Measurements from ENCODE around the gene TRIM71. TPM values are rescaled to one million over a fixed set of nuclear protein-coding genes. Genes with fewer than 3 reads are reported as not detected.

TRIM71 gene
- total RNA-seq, 1 donor from 2014 or later: 106 TPM

DNA sequence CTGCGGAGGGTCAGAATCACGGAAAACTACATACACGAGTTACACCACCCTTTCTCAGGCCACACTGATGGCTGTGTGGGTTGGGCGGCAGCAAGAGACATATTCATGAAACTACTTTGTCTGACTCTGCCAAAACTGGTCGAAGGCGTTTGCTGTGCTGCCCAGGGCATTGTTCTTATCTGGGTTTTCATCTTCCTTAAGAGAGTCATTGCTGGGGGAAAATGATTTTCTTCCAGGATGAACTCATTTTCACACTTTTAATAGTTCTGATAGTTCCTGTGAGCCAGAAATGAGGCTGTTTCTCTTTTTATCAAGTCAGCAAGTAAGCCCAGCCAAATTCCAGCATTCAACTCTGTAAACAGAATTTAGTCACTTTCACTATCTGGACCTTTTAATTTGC lies 47.6 kb downstream of the TRIM71 start:
- H3K4me3 ChIP-seq: no peak overlapping the region
- peaks cover 8% of the 10 kb centered on the region for H3K27me3 Mint-ChIP-seq (ENCODE audit: insufficient read depth, low read depth)
- peaks cover 2% of the 10 kb centered on the region for H3K36me3 Mint-ChIP-seq
- TF ChIP-seq, protein P1, sequence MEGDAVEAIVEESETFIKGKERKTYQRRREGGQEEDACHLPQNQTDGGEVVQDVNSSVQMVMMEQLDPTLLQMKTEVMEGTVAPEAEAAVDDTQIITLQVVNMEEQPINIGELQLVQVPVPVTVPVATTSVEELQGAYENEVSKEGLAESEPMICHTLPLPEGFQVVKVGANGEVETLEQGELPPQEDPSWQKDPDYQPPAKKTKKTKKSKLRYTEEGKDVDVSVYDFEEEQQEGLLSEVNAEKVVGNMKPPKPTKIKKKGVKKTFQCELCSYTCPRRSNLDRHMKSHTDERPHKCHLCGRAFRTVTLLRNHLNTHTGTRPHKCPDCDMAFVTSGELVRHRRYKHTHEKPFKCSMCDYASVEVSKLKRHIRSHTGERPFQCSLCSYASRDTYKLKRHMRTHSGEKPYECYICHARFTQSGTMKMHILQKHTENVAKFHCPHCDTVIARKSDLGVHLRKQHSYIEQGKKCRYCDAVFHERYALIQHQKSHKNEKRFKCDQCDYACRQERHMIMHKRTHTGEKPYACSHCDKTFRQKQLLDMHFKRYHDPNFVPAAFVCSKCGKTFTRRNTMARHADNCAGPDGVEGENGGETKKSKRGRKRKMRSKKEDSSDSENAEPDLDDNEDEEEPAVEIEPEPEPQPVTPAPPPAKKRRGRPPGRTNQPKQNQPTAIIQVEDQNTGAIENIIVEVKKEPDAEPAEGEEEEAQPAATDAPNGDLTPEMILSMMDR (IDR thresholded peaks at IDR 0.05): no peak
- TF ChIP-seq EZH2 (IDR thresholded peaks at IDR 0.05) (no peak), EZH2phosphoT487 (IDR thresholded peaks at IDR 0.05) (no peak)
- H3K4me2 ChIP-seq: no peak overlapping the region
- no peaks in the 10 kb centered on the region for H3K36me3 ChIP-seq
- H4K20me1 ChIP-seq (ENCODE audit: low read depth): peaks cover 97% of the 10 kb centered on the region
- peaks cover 82% of the 10 kb centered on the region for H3F3A ChIP-seq (ENCODE audit: low read depth)
- H3K9me3 ChIP-seq (ENCODE audit: low read depth): no peaks in the 10 kb centered on the region
- peak overlapping the region; percentile 5 for H3K27ac ChIP-seq
- no peaks in the 10 kb centered on the region for H3K27me3 ChIP-seq
- no peak for DNase-seq (ENCODE audit: low spot score)
- no peak overlapping the region for H3K9ac ChIP-seq
- no peak overlapping the region for H2AFZ ChIP-seq (replicated peaks)
- peak overlapping the region; percentile 87 for H3K27ac Mint-ChIP-seq
- peaks cover 99% of the 10 kb centered on the region for H3K79me2 ChIP-seq (ENCODE audit: low read depth)
- H3K4me3 Mint-ChIP-seq: no peak overlapping the region
- no peaks in the 10 kb centered on the region for H3K9me3 Mint-ChIP-seq
- H3K4me1 ChIP-seq: peaks cover 87% of the 10 kb centered on the region
- peaks cover 85% of the 10 kb centered on the region for H3K4me1 Mint-ChIP-seq

DNA sequence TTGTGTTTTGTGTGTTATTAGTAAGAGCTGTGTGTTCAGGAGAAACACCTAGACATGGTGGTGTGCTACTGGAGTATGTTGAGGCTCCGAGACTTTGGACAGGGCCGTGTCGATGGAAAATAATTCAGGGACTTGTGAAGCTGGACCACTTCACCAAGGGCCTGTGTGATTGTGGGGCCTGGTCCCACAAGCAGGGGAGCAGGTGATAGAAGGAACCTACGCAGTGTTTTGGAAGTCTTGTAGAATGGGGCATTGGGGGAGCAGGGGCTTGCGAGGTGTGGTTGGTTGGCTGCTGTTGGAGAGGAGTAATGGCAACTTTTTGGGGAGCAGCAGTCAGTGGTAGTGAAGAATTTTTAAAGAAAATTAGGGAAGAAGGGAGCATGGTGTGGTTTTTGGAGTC lies 48.7 kb downstream of the TRIM71 start:
- Histone ChIP-seq H2AFZ (replicated peaks) (no peak overlapping the region), H3K4me1 (peaks cover 90% of the 10 kb centered on the region), H3K9ac (no peak overlapping the region), H3K79me2 (ENCODE audit: low read depth) (peaks cover 99% of the 10 kb centered on the region), H3K27ac (peak overlapping the region; percentile 97), H3K4me3 (no peak overlapping the region), H3K27me3 (no peaks in the 10 kb centered on the region), H3K36me3 (no peaks in the 10 kb centered on the region), H3K4me2 (no peak overlapping the region), H3F3A (ENCODE audit: low read depth) (peaks cover 88% of the 10 kb centered on the region), H4K20me1 (ENCODE audit: low read depth) (peaks cover 97% of the 10 kb centered on the region), H3K9me3 (ENCODE audit: low read depth) (no peaks in the 10 kb centered on the region)
- Mint-ChIP-seq H3K4me3 (no peak overlapping the region), H3K27ac (no peak overlapping the region), H3K4me1 (peaks cover 94% of the 10 kb centered on the region), H3K9me3 (no peaks in the 10 kb centered on the region), H3K36me3 (peaks cover under 1% of the 10 kb centered on the region), H3K27me3 (ENCODE audit: insufficient read depth, low read depth) (peaks cover 8% of the 10 kb centered on the region)
- no peak for DNase-seq (ENCODE audit: low spot score)
- TF ChIP-seq, protein P1 (IDR thresholded peaks at IDR 0.05): no peak
- no peak for TF ChIP-seq EZH2 (IDR thresholded peaks at IDR 0.05)
- no peak for TF ChIP-seq EZH2phosphoT487 (IDR thresholded peaks at IDR 0.05)

DNA sequence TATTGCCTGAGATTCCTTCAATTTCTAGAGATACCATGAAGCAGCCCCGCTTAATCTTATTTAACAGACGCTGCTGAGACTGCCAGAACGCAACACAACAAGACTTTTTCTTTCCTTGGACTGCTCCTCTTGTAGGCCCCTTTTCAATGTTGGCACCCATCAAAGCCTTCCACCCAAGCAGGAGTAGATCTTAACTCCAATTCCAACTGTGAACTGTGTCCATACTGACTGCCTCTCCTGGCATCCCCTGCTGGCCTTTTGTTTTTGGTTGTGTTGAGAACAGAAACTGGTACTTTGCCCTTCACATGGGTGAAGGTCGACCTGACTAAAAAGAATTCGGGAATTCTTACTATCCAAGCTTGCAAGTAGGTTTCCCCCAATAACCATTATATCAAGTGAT lies 50.2 kb downstream of the TRIM71 start:
- Mint-ChIP-seq H3K4me1 (peaks cover 92% of the 10 kb centered on the region), H3K27me3 (ENCODE audit: insufficient read depth, low read depth) (peaks cover 6% of the 10 kb centered on the region), H3K36me3 (no peaks in the 10 kb centered on the region), H3K9me3 (no peaks in the 10 kb centered on the region), H3K4me3 (no peak overlapping the region), H3K27ac (peak overlapping the region; percentile 54)
- no peaks in the 10 kb centered on the region for H3K9me3 ChIP-seq (ENCODE audit: low read depth)
- DNase-seq (ENCODE audit: low spot score): no peak
- H2AFZ ChIP-seq (replicated peaks): no peak overlapping the region
- H3K4me1 ChIP-seq: peaks cover 90% of the 10 kb centered on the region
- H3K36me3 ChIP-seq: no peaks in the 10 kb centered on the region
- H3F3A ChIP-seq (ENCODE audit: low read depth): peaks cover 77% of the 10 kb centered on the region
- peaks cover 97% of the 10 kb centered on the region for H4K20me1 ChIP-seq (ENCODE audit: low read depth)
- no peaks in the 10 kb centered on the region for H3K27me3 ChIP-seq
- H3K79me2 ChIP-seq (ENCODE audit: low read depth): peaks cover 99% of the 10 kb centered on the region
- H3K4me3 ChIP-seq: no peak overlapping the region
- TF ChIP-seq, protein P1 (IDR thresholded peaks at IDR 0.05): no peak
- TF ChIP-seq EZH2 (IDR thresholded peaks at IDR 0.05): no peak
- TF ChIP-seq EZH2phosphoT487 (IDR thresholded peaks at IDR 0.05): no peak
- peak overlapping the region; percentile 97 for H3K27ac ChIP-seq
- H3K9ac ChIP-seq: no peak overlapping the region
- peak overlapping the region; percentile 69 for H3K4me2 ChIP-seq
